Measurements from ENCODE around the gene SARM1. TPM values are rescaled to one million over a fixed set of nuclear protein-coding genes. Genes with fewer than 3 reads are reported as not detected.

Gene SARM1
- total and polyA plus RNA-seq, 8 donors, result 14.2 to 22.1 (median 17.3) TPM

DNA sequence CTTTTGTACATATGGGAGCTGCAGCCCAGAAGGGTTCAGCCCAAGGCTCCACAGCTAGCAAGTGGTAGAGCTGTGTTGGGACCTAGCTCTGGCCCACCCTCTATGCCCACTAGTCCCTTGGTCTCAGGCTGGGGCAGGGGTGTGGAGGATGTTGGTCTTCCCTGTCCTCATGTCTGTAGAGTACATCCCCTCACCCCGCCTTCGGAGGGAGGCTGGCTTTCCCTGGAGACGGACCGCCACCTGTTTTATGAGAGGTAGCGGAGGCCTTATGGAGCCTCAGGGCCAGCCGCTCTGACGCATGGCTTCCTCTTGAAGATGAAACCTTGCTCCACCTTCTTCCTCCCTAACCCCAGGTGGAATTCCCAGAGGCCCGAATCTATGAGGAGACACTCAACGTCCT lies 27.5 kb upstream of the SARM1 start:
- H3K27ac ChIP-seq, result peak overlapping the region in 2 of 4 donors; percentile 77 to 83
- intact Hi-C loops (cut with DNase I), result no loop called here

DNA sequence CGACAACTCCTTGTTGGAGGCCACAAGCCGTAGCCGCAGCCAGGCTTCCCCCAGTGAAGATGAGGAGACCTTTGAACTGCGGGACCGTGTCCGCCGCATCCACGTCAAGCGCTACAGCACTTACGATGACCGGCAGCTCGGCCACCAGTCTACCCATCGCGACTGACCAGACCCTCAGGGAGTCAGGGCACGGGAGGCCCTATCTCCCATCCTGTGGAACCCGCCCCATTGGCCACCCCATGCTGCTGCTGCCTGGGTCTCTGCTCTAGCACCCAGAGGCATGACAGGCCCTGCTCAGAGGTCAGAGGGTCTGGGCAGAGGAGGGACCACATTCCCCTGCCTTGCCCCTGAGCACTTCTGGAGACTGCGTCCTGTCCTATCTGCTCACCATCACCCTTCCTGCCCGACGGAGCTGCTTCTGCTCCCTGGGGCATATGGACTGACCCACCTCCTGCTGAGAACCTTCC lies 27.0 kb upstream of the SARM1 start:
- no peaks in the 10 kb centered on the region for H3K27me3 ChIP-seq
- intact Hi-C loops (cut with DNase I), result no loop called here
- no peak overlapping the region for H3K4me3 ChIP-seq
- peaks cover 30 to 43% (median 32%) of the 10 kb centered on the region in 3 donors for H3K4me1 ChIP-seq
- FAIRE-seq, result no peak
- ATAC-seq, result no peak
- H3K27ac ChIP-seq, result peak overlapping the region in 2 of 4 donors; percentile 77 to 83
- 90 to 92% methylated on average over 19 of the region's 19 CpGs for WGBS, 2 donors
- TF ChIP-seq, protein P1, sequence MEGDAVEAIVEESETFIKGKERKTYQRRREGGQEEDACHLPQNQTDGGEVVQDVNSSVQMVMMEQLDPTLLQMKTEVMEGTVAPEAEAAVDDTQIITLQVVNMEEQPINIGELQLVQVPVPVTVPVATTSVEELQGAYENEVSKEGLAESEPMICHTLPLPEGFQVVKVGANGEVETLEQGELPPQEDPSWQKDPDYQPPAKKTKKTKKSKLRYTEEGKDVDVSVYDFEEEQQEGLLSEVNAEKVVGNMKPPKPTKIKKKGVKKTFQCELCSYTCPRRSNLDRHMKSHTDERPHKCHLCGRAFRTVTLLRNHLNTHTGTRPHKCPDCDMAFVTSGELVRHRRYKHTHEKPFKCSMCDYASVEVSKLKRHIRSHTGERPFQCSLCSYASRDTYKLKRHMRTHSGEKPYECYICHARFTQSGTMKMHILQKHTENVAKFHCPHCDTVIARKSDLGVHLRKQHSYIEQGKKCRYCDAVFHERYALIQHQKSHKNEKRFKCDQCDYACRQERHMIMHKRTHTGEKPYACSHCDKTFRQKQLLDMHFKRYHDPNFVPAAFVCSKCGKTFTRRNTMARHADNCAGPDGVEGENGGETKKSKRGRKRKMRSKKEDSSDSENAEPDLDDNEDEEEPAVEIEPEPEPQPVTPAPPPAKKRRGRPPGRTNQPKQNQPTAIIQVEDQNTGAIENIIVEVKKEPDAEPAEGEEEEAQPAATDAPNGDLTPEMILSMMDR (IDR thresholded peaks at IDR 0.05), result no peak
- H3K9me3 ChIP-seq, result no peaks in the 10 kb centered on the region
- H3K36me3 ChIP-seq, result peaks cover 12 to 62% (median 25%) of the 10 kb centered on the region in 3 donors
- DNase-seq, result no peak

More for the DNA sequence above, 27.5 kb upstream of the SARM1 start:
- Histone ChIP-seq H3K27me3 (no peaks in the 10 kb centered on the region), H3K36me3 (peaks cover 12 to 62% (median 25%) of the 10 kb centered on the region in 3 donors), H3K9me3 (no peaks in the 10 kb centered on the region), H3K4me1 (peaks cover 30 to 43% (median 32%) of the 10 kb centered on the region in 3 donors), H3K4me3 (no peak overlapping the region)
- WGBS, 2 donors, result 94% methylated on average over 9 of the region's 9 CpGs
- no peak for FAIRE-seq
- DNase-seq, result no peak
- ATAC-seq, result no peak
- TF ChIP-seq, protein P1 (IDR thresholded peaks at IDR 0.05), result no peak

DNA sequence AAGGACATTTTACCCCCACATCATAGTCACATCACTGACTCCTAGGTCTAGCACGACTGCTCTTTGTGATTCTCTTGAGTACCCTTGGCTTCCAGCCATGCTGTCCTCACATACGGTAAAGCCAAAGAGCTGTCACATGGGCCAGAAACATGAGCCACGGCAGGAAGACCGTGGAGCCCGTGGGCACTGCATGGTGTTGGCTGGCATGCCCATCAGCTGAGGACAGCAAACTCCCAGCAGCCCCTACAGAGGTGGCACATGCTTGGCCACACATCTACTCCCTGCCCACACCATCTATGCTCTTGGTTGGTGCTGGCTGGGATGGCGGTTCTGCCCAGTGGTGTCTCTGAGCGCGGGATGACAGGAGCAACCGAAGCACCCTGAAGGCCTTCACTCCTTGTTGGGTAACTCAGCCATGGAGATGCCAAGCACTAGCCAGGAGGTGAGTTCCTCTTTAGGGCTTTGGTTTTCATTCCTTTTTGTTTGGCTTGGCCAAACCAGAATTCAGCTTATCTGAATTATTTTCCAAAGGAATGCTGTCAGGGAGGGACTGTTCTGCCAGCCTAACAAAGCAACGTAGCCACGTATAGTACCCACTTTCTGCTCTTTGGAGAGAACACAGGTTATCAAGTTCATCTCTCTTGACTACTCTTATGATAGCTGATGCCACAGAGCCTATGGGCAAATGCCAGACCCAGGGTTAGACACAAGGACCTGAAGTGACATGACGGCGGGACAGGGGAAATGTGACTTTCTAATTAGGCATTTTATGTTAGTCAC lies 25.9 kb upstream of the SARM1 start:
- DNase-seq, result peak in 4 of 6 donors; percentile 43 to 56 (median 51)
- Histone ChIP-seq H3K36me3 (peaks cover 12 to 54% (median 31%) of the 10 kb centered on the region in 3 donors), H3K9me3 (no peaks in the 10 kb centered on the region), H3K4me3 (peak overlapping the region in 1 of 4 donors; percentile 22), H3K4me1 (peaks cover 30 to 43% (median 32%) of the 10 kb centered on the region in 3 donors), H3K27me3 (no peaks in the 10 kb centered on the region), H3K27ac (peak overlapping the region; percentile 63 to 83 (median 74))
- no peak for FAIRE-seq
- peak; percentile 4 to 42 (median 27) for ATAC-seq
- TF ChIP-seq, protein P1 (IDR thresholded peaks at IDR 0.05), result no peak
- 18 to 20% methylated on average over 13 of the region's 13 CpGs for WGBS, 2 donors
- intact Hi-C loops (cut with DNase I), result no loop called here

DNA sequence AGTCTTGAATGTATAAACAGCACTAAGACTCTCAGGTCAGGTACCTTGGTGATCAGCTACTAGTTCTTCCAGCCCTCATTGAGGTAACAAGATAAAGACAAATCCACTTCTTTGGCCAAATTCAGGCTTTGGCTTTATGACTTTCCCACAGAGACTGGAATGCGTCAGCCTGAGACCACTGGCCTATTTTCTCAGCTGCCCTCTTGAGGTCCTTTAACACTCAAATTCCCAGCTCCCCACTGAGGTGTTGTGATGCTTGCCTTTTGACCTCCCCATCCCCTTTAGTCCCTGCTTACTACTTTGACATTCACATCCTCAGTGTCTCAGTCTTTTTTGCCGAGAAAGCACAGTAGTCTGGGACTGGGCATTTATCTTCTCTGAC lies 25.3 kb upstream of the SARM1 start:
- TF ChIP-seq, protein P1 (IDR thresholded peaks at IDR 0.05), result no peak
- intact Hi-C loops (cut with DNase I), result no loop called here
- Histone ChIP-seq H3K9me3 (no peaks in the 10 kb centered on the region), H3K36me3 (peaks cover 9 to 53% (median 32%) of the 10 kb centered on the region in 3 donors), H3K27ac (peak overlapping the region; percentile 63 to 83 (median 74)), H3K4me3 (peak overlapping the region in 1 of 4 donors; percentile 22), H3K27me3 (no peaks in the 10 kb centered on the region), H3K4me1 (peaks cover 30 to 43% (median 32%) of the 10 kb centered on the region in 3 donors)
- no peak for FAIRE-seq
- peak; percentile 1 to 8 (median 3) for ATAC-seq
- WGBS, 2 donors, result 20 to 29% methylated on average over 2 of the region's 2 CpGs
- no peak for DNase-seq

Data from pancreas (tissue), 10 donors.